Duodenal mucosa (tissue), 2 donors: Measurements from ENCODE around the gene ABCA4.

ENCODE experiments used
- H3K27ac ChIP-seq: one replicate; pipeline ENCODE4 v1.7.0; 2013; ENCODE audit warnings: low read depth, low read length
- H3K27me3 ChIP-seq, 2 donors: one replicate each; pipeline ENCODE4 v1.7.0; 2013; ENCODE audit warnings: low read length in 2 of 2, control low read depth in 1 of 2; ENCODE audit not compliant: insufficient read depth in 2 of 2, control insufficient read depth in 1 of 2
- H3K36me3 ChIP-seq, 2 donors: one replicate each; pipeline ENCODE4 v1.7.0; 2013; ENCODE audit warnings: low read length in 2 of 2, control low read depth in 1 of 2; ENCODE audit not compliant: insufficient read depth in 2 of 2, control insufficient read depth in 1 of 2
- H3K4me1 ChIP-seq, 2 donors: one replicate each; pipeline ENCODE4 v1.7.0; 2013; ENCODE audit warnings: low read length in 2 of 2, control low read depth in 1 of 2; ENCODE audit not compliant: insufficient read depth in 2 of 2, control insufficient read depth in 1 of 2
- H3K4me3 ChIP-seq, 2 donors: one replicate each; pipeline ENCODE4 v1.7.0; 2013; ENCODE audit warnings: low read length in 2 of 2, low read depth in 1 of 2
- H3K9ac ChIP-seq, 2 donors: one replicate each; pipeline ENCODE4 v1.7.0; 2013; ENCODE audit warnings: low read length in 2 of 2, low read depth in 1 of 2
- H3K9me3 ChIP-seq, 2 donors: one replicate each; pipeline ENCODE4 v1.7.0; 2013; ENCODE audit warnings: low read length in 2 of 2, control low read depth in 1 of 2; ENCODE audit not compliant: control insufficient read depth in 1 of 2

The ABCA4 gene

DNA sequence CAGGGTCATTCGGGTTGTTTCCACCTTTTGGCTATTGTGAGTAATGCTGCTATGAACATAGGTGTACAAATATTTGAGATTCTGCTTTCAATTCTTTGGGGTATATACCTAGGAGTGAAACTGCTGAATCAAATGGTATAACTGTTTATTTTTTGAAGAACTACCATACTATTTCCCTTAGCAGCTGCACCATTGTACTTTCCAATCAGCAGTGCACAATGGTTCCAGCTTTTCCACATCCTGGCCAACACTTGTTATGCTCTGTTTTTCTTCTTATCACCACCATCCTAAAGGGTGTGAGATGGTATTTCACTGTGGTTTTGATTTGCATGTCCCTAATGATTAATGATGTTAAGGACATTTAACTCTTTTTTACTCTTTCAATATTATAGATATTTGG is 3.6 kb upstream of the ABCA4 start:
- H3K27me3 ChIP-seq, result no peaks in the 10 kb centered on the region
- H3K4me3 ChIP-seq, result no peak overlapping the region
- H3K27ac ChIP-seq, result no peak overlapping the region
- no peak overlapping the region for H3K9ac ChIP-seq
- no peaks in the 10 kb centered on the region for H3K36me3 ChIP-seq
- no peaks in the 10 kb centered on the region for H3K9me3 ChIP-seq
- H3K4me1 ChIP-seq, result no peaks in the 10 kb centered on the region

DNA sequence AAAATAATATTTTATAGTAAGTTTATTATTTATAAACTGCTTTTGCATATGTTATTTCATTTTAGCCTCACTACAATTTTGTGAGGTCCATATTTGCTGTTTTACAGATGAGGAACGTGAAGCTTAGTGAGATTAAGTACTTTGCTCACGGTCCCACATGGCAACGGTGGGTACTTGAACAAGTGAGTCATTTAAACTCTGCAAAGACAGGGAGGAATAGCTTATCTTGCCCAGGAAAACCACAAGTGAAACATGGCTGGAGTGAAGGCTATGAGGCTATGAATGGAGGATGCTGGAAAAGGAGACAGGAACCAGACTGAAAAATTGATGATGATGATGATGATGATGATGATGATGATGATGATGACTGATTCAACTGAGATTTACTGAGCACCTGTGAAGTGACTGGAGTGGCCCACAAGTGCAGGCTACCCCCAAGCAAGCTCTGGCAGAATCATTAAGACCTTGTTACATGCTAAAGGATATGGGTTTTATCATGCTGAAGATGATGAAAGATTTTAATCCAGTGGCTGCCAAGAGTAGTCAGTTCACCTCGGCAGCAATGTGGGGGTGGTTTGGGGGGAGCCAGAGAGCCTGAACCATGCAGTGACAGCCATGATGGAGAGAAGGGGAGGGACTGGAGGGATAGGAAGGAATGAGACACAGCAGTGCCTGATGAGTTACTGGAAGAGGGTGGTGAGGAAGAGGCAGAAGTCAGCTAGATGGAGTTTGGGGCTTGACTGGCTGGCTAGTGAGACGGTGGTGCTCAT is 1.4 kb upstream of the ABCA4 start:
- Histone ChIP-seq H3K36me3 (no peaks in the 10 kb centered on the region), H3K9ac (no peak overlapping the region), H3K27ac (no peak overlapping the region), H3K4me3 (no peak overlapping the region), H3K4me1 (no peaks in the 10 kb centered on the region), H3K27me3 (no peaks in the 10 kb centered on the region), H3K9me3 (no peaks in the 10 kb centered on the region)

DNA sequence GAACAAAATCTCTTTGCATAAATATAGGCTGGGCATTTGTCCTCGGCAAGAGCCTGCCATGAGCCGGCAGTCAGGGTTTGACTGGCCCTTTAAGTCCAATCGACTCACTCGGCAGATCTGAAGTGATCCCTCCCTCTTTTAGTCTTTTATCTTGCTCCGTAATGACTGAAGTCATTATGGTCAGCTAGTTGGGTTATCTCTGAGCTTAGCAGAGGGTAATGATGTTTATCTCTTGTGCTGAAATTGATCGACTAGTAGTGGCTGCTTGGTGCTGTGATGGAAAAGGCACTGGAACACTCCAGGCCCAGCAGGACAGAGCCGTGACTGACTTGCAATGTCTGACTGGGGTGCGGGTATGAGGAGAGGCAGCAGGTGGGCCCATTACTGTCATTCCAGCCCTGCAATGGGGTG is 468 bp upstream of the ABCA4 start:
- no peaks in the 10 kb centered on the region for H3K9me3 ChIP-seq
- no peaks in the 10 kb centered on the region for H3K36me3 ChIP-seq
- no peaks in the 10 kb centered on the region for H3K27me3 ChIP-seq
- no peak overlapping the region for H3K27ac ChIP-seq
- H3K9ac ChIP-seq, result no peak overlapping the region
- H3K4me1 ChIP-seq, result no peaks in the 10 kb centered on the region
- no peak overlapping the region for H3K4me3 ChIP-seq

DNA sequence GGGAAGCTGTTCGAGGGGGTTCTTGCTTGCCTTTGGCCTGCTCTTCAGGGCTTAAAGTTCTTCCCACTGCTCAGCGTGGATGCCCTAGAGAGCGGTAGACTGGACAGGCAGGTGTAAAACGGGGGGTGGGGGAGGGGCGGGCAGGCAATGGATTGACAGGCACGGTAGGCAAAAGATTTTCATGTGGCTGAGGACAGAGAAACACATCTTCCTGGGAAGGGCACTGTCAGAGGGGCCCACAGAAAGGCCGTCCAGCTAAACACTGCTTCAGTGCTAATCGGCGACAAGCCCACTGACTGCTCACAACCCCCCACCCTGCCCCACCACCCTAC is 412 bp downstream of the ABCA4 start:
- Histone ChIP-seq H3K36me3 (no peaks in the 10 kb centered on the region), H3K9ac (no peak overlapping the region), H3K4me3 (no peak overlapping the region), H3K9me3 (no peaks in the 10 kb centered on the region), H3K4me1 (no peaks in the 10 kb centered on the region), H3K27me3 (no peaks in the 10 kb centered on the region), H3K27ac (no peak overlapping the region)

DNA sequence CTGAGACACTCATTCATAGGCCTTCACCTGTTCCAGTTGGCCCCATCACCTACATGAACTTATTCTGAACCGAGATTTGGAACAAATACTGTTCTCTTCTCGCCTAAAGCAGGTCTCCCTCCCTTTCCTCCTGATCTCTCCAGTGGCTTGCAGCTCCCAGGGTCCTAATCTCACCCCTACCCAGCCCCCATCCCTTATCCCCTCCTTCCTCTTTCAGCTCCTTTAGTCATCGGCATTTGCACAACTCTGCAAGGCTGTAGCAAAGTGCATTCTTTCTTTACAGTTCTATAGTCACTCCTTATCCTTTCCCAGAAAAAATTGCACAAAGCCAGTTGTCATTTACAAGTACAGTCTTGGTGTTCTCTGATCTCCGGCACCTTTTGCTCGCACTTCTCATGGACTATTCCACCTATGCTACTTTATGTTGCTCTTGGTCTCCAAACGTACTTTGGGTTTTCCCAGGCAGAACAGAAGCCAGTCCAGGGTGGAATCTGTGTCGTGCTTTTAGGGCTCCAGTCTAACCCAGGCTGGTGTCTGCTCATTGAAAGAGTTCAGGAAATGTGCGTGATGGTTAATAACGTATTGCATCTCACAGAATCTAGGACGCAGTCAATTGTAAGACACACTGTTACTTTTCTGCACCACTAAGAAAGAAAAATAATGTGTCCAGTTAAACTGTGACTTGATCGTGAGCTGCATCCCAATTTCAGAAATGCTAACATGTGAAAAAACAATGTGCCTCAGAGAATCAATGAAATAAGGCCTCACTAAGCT is 965 bp downstream of the ABCA4 start:
- no peak overlapping the region for H3K9ac ChIP-seq
- no peaks in the 10 kb centered on the region for H3K9me3 ChIP-seq

DNA sequence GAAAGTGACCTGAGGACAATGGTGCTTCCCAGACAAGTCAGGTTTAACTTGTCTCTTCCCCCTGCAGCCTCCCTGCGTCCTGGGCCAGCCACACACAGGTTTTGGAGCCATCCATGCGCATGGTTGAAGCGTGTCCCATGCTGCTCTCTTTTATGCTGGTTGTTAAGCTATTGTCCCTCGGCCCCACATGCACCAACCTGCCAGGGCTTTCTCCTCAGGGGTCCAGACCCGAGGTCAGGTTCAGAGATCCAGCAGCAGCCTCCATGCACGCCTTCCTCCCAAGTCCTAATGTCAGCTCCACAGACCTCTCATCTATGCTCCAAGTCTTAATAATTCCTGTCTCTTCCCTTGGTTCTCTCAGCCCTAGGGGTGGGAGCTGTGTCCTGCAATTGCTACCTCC is 1.6 kb downstream of the ABCA4 start:
- Histone ChIP-seq H3K27ac (no peak overlapping the region), H3K4me3 (no peak overlapping the region), H3K27me3 (no peaks in the 10 kb centered on the region), H3K4me1 (no peaks in the 10 kb centered on the region), H3K36me3 (no peaks in the 10 kb centered on the region), H3K9ac (no peak overlapping the region), H3K9me3 (no peaks in the 10 kb centered on the region)

More for the DNA sequence above, 965 bp downstream of the ABCA4 start:
- H3K4me1 ChIP-seq, result no peaks in the 10 kb centered on the region
- H3K4me3 ChIP-seq, result no peak overlapping the region
- H3K27me3 ChIP-seq, result no peaks in the 10 kb centered on the region
- no peaks in the 10 kb centered on the region for H3K36me3 ChIP-seq
- no peak overlapping the region for H3K27ac ChIP-seq

DNA sequence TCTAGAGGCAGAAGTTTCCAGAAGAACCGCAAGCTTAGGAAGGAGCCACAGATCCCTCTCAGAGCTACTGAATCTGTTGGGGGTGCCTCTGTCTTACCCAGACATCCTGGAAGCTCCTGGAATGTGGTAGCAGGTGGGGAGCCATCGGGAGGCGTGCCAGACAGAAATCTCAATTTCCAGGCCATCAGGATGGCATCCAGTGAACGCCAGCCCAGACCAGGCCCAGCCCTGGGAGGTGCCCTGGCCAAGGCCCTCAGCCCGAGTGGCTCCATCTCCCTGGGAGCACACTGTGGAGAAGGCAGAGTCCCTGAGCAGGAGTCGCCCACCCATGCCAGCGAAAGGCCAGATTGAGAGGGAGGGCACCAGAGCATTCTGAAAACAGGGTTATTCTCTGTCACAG is 2.5 kb downstream of the ABCA4 start:
- no peaks in the 10 kb centered on the region for H3K4me1 ChIP-seq
- H3K4me3 ChIP-seq, result no peak overlapping the region
- H3K9ac ChIP-seq, result no peak overlapping the region
- H3K36me3 ChIP-seq, result no peaks in the 10 kb centered on the region
- no peaks in the 10 kb centered on the region for H3K27me3 ChIP-seq
- no peak overlapping the region for H3K27ac ChIP-seq
- H3K9me3 ChIP-seq, result no peaks in the 10 kb centered on the region

DNA sequence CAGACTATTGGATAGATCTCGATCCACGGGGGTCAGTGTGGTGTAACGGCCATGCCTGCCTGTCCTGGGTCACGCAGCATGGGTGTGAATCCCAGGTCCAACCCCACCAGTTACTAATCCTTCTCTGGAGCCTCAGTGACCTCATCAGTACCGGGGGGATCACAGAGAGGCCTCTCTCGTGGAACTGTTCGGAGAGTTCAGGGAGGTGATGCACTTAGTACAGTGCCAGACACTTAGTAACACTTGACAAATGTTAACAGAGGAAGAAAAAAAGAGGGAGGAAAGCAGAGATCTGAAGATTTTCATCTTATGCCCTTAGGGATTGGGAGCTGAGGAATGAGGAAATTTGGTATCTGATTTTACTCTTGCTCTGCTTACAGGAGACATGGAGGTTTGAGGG is 2.9 kb downstream of the ABCA4 start:
- Histone ChIP-seq H3K27me3 (no peaks in the 10 kb centered on the region), H3K4me3 (no peak overlapping the region), H3K9ac (no peak overlapping the region), H3K4me1 (no peaks in the 10 kb centered on the region), H3K9me3 (no peaks in the 10 kb centered on the region), H3K36me3 (no peaks in the 10 kb centered on the region), H3K27ac (no peak overlapping the region)

DNA sequence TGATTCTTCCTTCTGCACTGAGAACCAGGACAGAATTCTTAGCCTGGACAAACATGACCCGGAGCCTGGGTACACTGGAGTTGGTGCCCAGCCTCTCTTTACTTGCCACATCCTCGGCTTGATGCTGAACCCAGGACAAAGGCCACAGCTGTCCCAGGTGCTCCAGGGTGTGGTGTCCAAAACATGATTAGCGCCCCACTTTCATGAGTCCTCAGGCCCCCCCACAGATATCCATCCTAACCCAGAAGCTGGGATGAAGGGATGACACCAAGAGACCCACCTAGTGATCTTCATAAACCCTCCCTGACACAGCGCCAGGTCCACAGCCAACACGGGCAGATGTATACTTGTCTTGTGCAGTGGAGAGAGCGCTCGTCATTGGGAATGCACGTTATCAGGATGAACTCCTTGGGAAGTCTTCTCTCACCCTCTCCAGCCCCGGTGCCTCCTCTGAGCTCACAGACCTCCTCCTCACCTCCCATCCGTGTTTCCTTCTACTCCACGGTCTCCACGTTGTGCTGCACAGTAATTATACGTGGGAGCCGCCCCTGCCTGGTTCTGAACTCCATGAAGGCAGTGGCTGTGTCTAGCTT is 3.6 kb downstream of the ABCA4 start:
- Histone ChIP-seq H3K9me3 (no peaks in the 10 kb centered on the region), H3K4me3 (no peak overlapping the region), H3K27ac (no peak overlapping the region), H3K4me1 (no peaks in the 10 kb centered on the region), H3K9ac (no peak overlapping the region), H3K36me3 (no peaks in the 10 kb centered on the region), H3K27me3 (no peaks in the 10 kb centered on the region)

DNA sequence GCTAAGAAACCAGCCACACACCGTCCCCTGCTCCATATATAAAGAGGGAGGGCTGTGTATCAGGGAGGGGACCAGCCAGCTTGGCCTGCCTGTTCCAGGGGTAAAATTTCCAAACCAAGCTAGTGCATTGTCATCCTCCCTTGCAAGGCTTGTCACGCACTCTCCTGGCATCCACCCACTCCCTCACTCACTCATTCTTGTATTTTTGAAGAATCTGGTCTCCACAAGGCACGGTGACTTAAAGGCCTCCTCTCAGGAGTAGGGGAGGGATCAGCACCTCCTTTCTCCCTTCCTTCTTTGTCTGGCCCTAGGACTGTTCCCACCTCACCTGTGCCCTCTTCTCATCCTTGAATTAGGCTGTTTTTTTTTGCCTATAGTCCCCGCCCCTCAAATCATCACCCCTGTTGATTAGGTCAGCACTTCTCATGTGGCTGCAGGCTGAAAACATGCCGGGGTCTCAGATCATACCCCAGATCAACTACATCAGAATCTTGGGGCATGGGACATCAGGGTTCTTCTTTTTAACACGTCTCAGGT is 5.0 kb downstream of the ABCA4 start:
- H3K27ac ChIP-seq, result no peak overlapping the region

More for the DNA sequence above, 5.0 kb downstream of the ABCA4 start:
- no peaks in the 10 kb centered on the region for H3K9me3 ChIP-seq
- H3K36me3 ChIP-seq, result no peaks in the 10 kb centered on the region
- H3K4me3 ChIP-seq, result no peak overlapping the region
- H3K27me3 ChIP-seq, result no peaks in the 10 kb centered on the region
- no peak overlapping the region for H3K9ac ChIP-seq
- H3K4me1 ChIP-seq, result no peaks in the 10 kb centered on the region
